GM19328 (cell line): ENCODE measurements around the gene SNRNP70.
"Not testable (repeated sequence)": the region's sequence is repeated elsewhere in the genome, so short reads cannot be mapped to it uniquely, and the experiment has no call there.

Experiments
- ATAC-seq: cut with Tn5 transposase; IDR thresholded peaks from one replicate; pipeline ENCODE4 v1.9.1; 2021; ENCODE audit warnings: mild to moderate bottlenecking, moderate library complexity; ENCODE audit not compliant: unreplicated experiment

SNRNP70 gene

GRCh38 chr19:49145573-49146407 lies 60.5 kb downstream of the SNRNP70 start:
- no peak for ATAC-seq

- not testable (repeated sequence) for ATAC-seq
These were observed 61.1 kb downstream of the SNRNP70 start for GRCh38 chr19:49146408-49146770.

GRCh38 chr19:49148044-49148682 lies 62.9 kb downstream of the SNRNP70 start:
- no peak for ATAC-seq

DNA sequence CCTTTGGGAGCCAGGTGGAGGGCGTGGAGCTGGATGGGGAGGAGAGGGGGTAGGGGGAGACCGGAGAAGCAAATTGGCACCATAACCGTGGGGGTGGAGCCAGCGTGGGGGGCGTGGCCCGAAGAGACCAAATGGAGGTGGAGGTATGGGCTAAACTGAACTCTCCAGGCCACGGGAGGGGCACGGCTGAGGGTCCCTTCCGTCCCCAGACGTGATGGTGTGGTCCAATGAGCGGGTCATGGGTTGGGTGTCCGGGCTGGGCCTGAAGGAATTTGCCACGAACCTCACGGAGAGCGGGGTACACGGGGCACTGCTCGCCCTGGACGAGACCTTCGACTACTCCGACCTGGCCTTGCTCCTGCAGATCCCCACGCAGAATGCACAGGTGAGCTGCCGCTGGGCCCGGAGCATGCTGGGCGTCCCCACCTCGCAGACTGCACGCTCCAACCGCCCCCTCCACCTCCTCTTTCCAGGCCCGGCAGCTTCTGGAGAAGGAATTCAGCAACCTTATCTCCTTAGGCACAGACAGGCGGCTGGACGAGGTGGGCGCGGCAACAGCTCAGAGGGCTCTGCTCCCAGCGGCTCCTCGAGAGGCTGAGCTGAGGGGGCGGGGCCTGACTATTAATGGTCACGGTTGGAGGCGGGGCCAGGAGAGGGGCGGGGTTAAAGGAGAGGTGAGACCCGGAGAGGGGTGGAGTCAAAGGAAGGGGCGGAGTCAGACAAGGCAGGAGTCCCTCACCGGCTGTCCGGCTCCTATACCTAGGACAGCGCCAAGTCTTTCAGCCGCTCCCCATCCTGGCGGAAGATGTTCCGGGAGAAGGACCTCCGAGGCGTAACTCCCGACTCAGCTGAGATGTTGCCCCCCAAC lies 63.8 kb downstream of the SNRNP70 start:
- no peak for ATAC-seq

- ATAC-seq = no peak
These were observed 64.4 kb downstream of the SNRNP70 start for GRCh38 chr19:49149652-49150105.

- ATAC-seq = no peak
These were observed 65.1 kb downstream of the SNRNP70 start for GRCh38 chr19:49150106-49150943.

DNA sequence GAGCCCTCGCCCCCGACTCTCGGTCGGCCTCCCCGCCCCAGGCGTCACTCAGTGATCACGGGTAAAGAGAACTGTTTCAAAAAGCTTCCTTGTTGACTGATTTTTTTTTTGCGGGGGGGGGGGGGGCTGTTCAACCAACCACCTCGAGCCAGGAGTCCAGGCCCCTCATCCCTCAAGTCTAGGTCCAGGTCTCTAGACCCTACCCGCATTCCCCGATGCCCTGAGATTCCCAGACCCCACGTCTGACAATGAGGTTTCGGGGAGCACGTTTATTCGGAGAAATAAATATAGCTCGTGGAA lies 65.6 kb downstream of the SNRNP70 start:
- ATAC-seq = no peak

DNA sequence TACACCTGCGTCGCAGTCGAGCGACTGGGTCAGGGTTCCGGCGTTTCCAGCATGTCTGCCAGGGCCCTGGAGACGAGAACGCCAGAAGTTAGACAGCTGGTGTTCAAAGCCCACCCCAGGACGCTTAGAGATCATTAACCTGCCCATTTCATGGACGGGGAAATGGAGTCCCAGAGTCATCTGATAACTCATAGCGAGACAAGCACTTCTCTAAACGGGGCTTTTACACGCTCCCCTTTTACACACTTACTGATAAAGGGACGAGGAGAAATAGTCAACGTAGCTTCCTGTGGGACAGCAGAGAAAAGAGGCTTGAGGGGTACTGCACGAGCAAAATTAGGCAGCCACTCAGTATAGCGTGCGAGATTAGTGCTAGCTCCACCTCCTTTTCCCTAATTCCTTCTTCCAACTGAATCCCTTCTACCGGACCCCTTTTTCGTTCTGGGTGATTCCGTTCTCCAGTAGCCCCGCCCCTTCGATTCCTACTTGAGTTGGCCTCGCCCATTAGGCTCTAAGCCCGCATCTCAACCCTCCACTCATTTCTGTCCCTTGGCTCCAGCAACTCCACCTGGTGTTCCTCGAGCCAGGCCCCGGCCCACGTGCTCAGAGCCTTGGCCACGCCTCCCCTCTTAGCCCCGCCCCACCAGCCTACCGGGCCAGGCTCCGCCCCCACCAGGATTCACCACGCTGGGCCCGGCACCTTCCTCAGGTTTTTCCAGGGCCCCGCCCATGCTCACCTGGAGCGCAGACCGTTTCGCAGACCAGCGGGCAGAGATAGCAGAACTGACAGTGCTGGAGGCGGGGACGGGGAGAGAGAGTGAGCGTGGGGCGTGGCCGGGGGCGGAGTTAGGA lies 66.2 kb downstream of the SNRNP70 start:
- no peak for ATAC-seq

GRCh38 chr19:49152119-49152550 lies 66.9 kb downstream of the SNRNP70 start:
- ATAC-seq = no peak

GRCh38 chr19:49153167-49153809 lies 68.0 kb downstream of the SNRNP70 start:
- ATAC-seq = no peak

DNA sequence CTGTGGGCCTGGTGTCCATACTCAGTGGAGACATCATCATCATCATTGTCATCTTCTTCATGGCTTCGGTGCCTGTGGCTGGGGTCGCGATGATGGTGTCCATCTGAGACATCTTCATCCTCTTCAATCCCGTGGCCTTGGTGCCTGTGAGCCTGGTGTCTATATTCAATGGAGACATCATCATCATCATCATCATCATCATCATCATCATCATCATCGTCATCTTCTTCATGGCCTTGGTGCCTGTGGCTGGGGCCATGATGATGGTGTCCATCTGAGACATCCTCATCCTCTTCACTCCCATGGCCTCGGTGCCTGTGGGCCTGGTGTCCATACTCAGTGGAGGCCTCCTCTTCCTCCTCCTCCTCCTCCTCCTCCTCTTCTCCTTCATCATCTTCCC lies 69.0 kb downstream of the SNRNP70 start:
- no peak for ATAC-seq

- ATAC-seq = no peak
These were observed 70.0 kb downstream of the SNRNP70 start, which contains the start of gene HRC for GRCh38 chr19:49155005-49155819. HRC (minus strand) TSS chr19:49155396; CDS start chr19:49155237, 159 bp downstream.

- ATAC-seq = no peak
These were observed 70.6 kb downstream of the SNRNP70 start for GRCh38 chr19:49155820-49156346.

DNA sequence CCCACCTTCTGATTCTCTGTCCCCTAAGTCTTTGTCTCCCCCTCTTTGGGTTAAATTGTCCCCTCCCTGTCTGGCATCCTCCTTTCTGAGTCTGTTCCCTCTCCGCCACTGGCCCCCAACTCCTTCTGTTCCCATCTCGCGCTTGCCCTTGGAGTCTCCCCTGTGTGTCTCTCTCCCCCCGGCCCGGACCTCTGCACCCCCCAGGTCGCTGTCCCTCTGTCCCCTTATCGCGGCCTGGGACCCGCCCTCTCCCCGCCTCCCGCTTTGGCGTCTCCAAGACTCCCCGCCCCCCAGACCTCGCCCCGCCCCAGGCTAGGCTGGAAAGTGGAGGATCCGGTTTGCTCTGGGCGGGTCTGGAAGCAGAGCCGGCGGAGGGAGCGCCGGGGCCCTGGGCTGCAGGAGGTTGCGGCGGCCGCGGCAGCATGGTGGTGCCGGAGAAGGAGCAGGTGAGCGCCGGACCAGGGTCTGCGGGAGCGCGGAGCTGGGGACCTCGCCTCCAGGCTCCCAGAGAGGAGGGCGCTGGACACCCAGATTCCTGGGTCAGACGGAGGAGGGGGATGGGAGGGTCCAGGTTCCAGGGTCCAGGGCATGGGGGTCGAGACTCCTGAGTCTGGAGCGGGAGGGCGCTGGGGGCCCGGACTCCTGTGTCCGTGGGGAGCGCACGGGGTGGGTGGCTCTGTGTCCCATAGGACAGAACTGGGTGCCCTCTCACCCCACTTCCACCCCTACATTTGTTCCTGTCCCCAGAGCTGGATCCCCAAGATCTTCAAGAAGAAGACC lies 72.4 kb downstream of the SNRNP70 start, which contains the start of gene TRPM4:
TSS of gene TRPM4 (plus strand) at position 348 of the 780 bp plus-strand sequence. CDS start at position 423, 75 bp downstream.
- ATAC-seq = no peak
